DOHH2 (cell line): Measurements from ENCODE around the gene GPR4.
A peak's percentile ranks its signal among the peaks of the same experiment; 100 is the strongest.
"Not testable (repeated sequence)": the region's sequence is repeated elsewhere in the genome, so short reads cannot be mapped to it uniquely, and the experiment has no call there.

Source experiments
- H3F3A ChIP-seq: fragments of 200-600 bp; sonication (generic), shearing (Covaris generic); 2 replicates; pipeline ENCODE4 v1.6.0; 2016; ENCODE audit warnings: antibody characterized with exemption, mild to moderate bottlenecking; ENCODE audit not compliant: control insufficient read depth, insufficient read depth
- H3K27ac ChIP-seq: fragments of 200-600 bp; sonication (generic); 2 replicates; pipeline ENCODE4 v1.5.1; 2014; ENCODE audit warnings: low read depth, mild to moderate bottlenecking, low read length, moderate library complexity
- H3K27me3 ChIP-seq: fragments of 200-600 bp; sonication (generic); 2 replicates; pipeline ENCODE4 v1.6.1; 2014; ENCODE audit warnings: mild to moderate bottlenecking, low read length, mixed read lengths; ENCODE audit not compliant: control insufficient read depth
- H3K36me3 ChIP-seq: fragments of 200-600 bp; sonication (generic); 2 replicates; pipeline ENCODE4 v1.6.1; 2014; ENCODE audit warnings: mild to moderate bottlenecking, low read length, moderate library complexity, mixed read lengths; ENCODE audit not compliant: control insufficient read depth
- H3K4me1 ChIP-seq: fragments of 200-600 bp; sonication (generic); 2 replicates; pipeline ENCODE4 v1.6.1; 2014; ENCODE audit warnings: mild to moderate bottlenecking, low read length, mixed read lengths; ENCODE audit not compliant: control insufficient read depth
- H3K4me2 ChIP-seq: fragments of 200-600 bp; sonication (generic); 2 replicates; pipeline ENCODE4 v1.6.0; 2014; ENCODE audit warnings: mild to moderate bottlenecking, low read length, moderate library complexity
- H3K4me3 ChIP-seq: fragments of 200-600 bp; sonication (generic); 2 replicates; pipeline ENCODE4 v1.5.1; 2014; ENCODE audit warnings: mild to moderate bottlenecking, low read length, mixed read lengths
- H3K79me2 ChIP-seq: fragments of 200-600 bp; sonication (generic); 2 replicates; pipeline ENCODE4 v1.6.1; 2014; ENCODE audit warnings: mild to moderate bottlenecking, low read length, mixed read lengths; ENCODE audit not compliant: control insufficient read depth
- H3K9me2 ChIP-seq: fragments of 200-600 bp; sonication (generic); replicated peaks from 2 replicates; pipeline ENCODE4 v1.6.1; 2014; ENCODE audit warnings: mild to moderate bottlenecking, low read length, mixed read lengths; ENCODE audit not compliant: control insufficient read depth
- H3K9me3 ChIP-seq: fragments of 200-600 bp; sonication (generic); 2 replicates; pipeline ENCODE4 v1.6.1; 2014; ENCODE audit warnings: antibody characterized with exemption, low read length, mixed read lengths; ENCODE audit not compliant: control insufficient read depth, insufficient read depth
- H4K20me1 ChIP-seq: fragments of 200-600 bp; sonication (generic); 2 replicates; pipeline ENCODE4 v1.6.0; 2014; ENCODE audit warnings: low read depth, mild to moderate bottlenecking, antibody characterized with exemption, low read length, moderate library complexity; ENCODE audit not compliant: control insufficient read depth, insufficient read depth
- CTCF ChIP-seq: fragments of 200-600 bp; sonication (generic); IDR thresholded peaks from one replicate; pipeline ENCODE4 v1.5.1; 2014; ENCODE audit warnings: antibody characterized with exemption, mild to moderate bottlenecking, low read depth, low read length; ENCODE audit not compliant: poor library complexity, severe bottlenecking
- EZH2phosphoT487 ChIP-seq: fragments of 200-600 bp; sonication (generic); IDR thresholded peaks from 2 replicates; pipeline ENCODE4 v1.6.1; 2017; ENCODE audit warnings: borderline replicate concordance, mild to moderate bottlenecking, antibody characterized with exemption, low read length, moderate library complexity, mixed read lengths

Gene GPR4

GRCh38 chr19:45615795-45616703 lies 14.0 kb upstream of the GPR4 start:
- peak overlapping the region; percentile 22; the same call in 1 of the 2 replicates for H3K4me3 ChIP-seq
- no peaks in the 10 kb centered on the region for H3K9me3 ChIP-seq
- TF ChIP-seq CTCF (no peak), EZH2phosphoT487 (no peak)
- H3K27ac ChIP-seq: no peak overlapping the region
- H3K27me3 ChIP-seq: no peaks in the 10 kb centered on the region
- no peaks in the 10 kb centered on the region for H3K9me2 ChIP-seq
- peak overlapping the region; percentile 53 for H3K4me2 ChIP-seq
- peaks cover 29% of the 10 kb centered on the region for H3K36me3 ChIP-seq
- H4K20me1 ChIP-seq: no peaks in the 10 kb centered on the region
- no peaks in the 10 kb centered on the region for H3K79me2 ChIP-seq
- H3K4me1 ChIP-seq: peaks cover 11% of the 10 kb centered on the region
- 0 out of 2 replicates have a peak, but pooled peaks cover 2% of the 10 kb centered on the region for H3F3A ChIP-seq

- H3K27me3 ChIP-seq, H3K79me2 ChIP-seq, H3K4me2 ChIP-seq, H3K9me2 ChIP-seq, H3K27ac ChIP-seq, H3F3A ChIP-seq, H4K20me1 ChIP-seq, H3K9me3 ChIP-seq, H3K4me3 ChIP-seq: not testable (repeated sequence)
- peaks cover 25% of the 10 kb centered on the region for H3K36me3 ChIP-seq
- H3K4me1 ChIP-seq: peaks cover 11% of the 10 kb centered on the region
Measured at GRCh38 chr19:45615056-45615455, 13.0 kb upstream of the GPR4 start.

GRCh38 chr19:45613926-45614725 lies 12.1 kb upstream of the GPR4 start:
- Histone ChIP-seq H3K27me3 (no peaks in the 10 kb centered on the region), H3K4me2 (no peak overlapping the region), H3F3A (0 out of 2 replicates have a peak, but pooled peaks cover 2% of the 10 kb centered on the region)

More at GRCh38 chr19:45613926-45614725, 12.1 kb upstream of the GPR4 start:
- Histone ChIP-seq H3K79me2 (no peaks in the 10 kb centered on the region), H3K4me3 (no peak overlapping the region), H3K9me2 (no peaks in the 10 kb centered on the region), H3K9me3 (no peaks in the 10 kb centered on the region), H3K27ac (no peak overlapping the region), H4K20me1 (no peaks in the 10 kb centered on the region), H3K4me1 (peaks cover 11% of the 10 kb centered on the region), H3K36me3 (peaks cover 27% of the 10 kb centered on the region)
- TF ChIP-seq EZH2phosphoT487 (no peak), CTCF (no peak)
